Fibroblast of peridontal ligament (primary cell): ENCODE data around the gene EXTL1.

ENCODE experiments used
- DNase-seq: peaks from one replicate; pipeline ENCODE4 v3.0.0-alpha.2; 2010; ENCODE audit errors: extremely low read depth

The EXTL1 gene

DNA sequence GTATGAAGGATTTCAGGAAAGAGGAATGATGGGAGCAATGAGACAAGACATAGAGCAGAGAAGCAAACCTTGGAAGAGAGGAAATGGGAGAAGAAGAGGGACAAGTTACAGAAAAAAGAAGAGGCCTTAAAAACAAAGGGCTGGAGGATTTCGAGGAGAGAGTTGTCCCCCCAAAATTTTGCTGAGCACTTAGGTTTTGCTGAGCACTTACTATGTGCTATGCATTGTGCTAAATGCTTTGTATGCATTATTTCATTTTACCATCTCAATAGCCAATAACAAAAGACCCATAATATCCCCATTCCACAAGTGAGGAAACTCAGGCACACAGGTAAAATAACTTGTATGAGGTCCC lies 48.3 kb downstream of the EXTL1 start:
- no peak for DNase-seq

DNA sequence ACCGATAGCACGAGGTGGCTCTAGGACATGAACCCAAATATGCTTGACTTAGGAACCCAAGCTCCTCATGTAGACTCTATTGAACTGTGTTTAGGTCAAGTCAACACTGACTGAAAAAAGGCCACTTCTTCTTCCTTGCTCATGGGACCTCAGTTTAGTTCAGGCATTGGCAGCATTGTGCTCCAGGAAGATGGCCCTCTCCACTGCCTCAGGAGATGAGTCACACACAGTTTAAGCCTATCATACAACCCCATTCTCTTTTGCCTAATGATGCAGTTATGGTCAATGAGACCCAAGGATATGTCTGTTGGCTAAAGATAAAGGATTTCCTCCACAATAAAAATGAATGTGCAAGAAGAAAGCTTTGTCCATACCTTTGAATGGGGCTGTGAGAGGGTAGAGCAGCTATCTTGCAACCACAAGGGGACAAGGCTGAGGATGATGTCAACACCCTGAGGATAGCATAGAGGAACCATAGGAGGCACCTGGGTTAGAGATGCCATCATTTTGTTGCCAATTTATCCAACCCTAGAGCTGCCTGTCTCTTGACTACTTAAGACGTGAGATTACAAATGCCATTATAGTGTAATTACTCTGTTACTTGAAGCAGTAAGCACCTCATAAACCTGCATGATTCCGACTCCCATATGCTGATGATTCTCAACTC lies 48.9 kb downstream of the EXTL1 start:
- DNase-seq: no peak

DNA sequence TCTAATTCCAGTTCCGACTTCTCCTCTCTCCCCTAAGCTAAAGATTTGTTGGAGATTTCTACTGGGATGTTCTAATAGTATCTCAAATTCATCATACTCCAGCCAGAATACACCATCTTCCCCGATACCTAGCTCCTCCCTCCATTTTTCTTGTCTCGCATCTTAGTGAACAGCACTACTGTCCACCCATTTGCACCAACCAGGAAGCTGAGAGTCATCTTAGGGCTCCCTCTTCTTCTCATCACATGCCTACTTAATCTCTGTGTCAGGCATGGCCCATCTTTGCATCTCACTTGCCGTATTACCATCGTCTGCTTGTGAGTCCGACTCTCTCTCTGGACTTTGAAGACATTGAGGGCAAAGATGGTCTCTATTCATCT lies 49.4 kb downstream of the EXTL1 start:
- DNase-seq: no peak

DNA sequence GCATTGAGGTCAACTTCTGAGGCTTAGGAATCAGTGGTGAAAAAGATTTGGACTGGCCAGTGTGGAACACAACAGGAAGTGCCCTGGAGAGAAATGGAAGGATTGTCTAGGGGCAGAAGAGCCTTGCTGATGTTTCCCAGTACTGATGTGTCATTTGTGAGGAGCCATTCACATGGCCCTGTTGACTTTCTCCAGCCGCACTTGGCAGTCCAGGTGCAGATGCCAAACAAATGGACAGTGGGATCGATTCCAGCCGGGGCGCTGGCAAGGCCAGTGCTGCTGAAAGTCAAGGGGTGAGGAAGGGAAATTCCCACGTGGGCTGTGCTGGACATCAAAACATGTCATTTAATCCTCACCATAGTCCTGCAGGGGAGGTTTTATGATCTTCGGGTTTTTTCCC lies 50.7 kb downstream of the EXTL1 start:
- no peak for DNase-seq

DNA sequence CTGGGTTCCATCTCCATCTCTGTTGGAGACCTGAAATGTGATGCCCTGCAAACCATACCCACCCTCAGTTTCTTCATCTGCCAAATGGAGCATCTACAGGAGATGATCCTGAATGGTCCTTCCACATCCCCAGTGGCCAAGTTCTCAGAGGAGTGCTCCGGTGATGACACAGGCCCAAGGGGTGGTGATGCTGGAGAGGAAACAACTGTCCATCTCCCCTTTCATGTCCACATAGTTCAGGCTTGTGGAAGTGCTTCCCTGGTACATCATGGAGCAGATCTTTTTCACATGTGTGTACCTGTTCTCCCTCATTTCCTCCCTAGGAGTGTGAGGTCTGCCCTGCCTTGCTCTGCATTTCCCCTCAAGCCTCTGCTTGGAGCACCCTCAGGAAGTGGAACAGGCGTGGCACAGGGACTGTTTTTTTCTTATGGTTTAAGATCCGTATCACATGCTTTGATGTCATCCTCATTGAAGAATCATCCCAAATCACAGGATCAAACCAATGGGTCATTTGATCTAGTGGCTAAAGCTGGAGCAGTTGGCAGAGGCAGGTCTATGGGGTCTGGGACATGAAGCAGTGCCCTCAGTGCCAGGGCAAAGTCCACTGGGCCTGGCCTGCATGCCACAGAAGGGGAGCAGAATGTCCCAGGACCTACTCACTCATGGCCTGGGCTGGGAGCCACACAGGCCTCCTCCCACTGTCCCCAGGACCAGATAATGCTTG lies 54.0 kb downstream of the EXTL1 start:
- no peak for DNase-seq

DNA sequence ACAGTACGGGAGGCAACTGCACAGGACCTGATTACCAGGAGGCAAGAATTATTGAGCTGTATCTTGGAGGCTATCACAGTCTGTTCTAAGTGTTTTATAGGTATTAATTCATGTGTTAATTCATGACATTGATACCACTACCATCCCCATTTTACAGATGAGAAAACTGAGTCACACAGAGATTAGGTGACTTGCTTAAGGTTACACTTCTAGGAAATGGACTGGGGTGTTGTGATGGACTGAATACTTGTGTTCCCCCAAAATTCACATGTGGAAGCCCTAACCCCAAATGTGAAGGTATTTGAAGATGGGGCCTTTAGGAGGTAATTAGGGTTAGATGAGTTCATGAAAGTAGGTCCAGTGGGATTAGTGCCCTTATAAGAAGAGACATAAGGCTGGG lies 55.9 kb downstream of the EXTL1 start:
- DNase-seq: no peak

DNA sequence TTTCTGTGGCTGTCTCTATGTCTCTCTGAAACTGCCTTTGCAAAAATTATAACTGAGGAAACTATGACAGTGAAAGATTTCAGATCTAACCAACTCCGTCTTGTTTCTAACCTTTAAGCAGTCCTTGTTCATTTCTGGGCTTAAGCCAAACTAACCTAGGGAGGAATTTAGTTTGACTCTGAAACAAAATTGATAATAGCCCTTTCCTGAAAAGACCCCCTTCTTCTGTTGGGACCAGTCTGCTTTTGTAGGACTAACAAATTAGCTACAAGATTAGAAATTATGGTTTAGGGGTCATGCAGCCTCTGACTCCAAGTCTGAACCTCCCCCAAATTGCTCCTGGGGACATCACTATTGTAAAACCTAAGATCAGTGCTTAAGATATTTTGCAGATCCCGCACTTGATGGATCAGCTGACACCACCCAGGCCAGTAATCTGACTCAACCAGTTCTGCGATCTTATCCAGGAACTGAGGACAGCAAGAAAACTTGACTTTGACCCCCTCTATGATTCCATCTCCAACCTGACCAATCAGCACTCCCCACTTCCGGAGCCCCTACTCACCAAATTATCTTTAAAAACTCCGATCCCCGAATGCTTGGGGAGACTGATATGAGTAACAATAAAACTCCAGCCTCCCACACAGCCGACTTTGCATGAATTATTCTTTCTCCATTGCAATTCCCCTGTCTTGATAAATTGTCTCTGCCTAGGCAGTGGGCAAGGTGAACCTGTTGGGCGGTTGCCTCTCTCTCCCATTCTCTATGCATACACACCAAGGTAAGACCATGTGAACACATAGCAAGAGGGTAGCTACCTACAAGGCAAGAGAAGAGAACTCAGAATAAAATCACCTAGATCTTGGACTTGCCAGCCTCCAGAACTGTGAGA lies 57.0 kb downstream of the EXTL1 start:
- DNase-seq: no peak

DNA sequence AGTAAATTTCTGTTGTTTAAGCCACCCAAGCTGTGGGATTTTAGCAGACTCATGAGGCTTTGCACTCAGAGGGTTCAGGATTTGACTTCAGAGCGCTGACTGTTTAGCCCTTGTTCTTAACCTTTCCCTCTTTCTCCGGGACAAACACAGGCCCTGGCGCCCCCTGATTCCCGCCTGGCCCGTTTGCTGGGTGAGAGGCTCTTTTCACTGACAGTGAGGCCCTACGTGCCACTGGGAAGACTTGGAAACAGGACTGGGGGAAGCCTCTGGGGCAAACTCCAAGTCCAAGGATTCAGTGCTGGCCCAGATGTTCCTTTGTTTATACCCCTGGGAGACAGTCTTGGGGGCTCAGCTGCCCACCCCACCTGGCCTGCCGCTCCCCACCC lies 57.6 kb downstream of the EXTL1 start:
- DNase-seq: no peak

DNA sequence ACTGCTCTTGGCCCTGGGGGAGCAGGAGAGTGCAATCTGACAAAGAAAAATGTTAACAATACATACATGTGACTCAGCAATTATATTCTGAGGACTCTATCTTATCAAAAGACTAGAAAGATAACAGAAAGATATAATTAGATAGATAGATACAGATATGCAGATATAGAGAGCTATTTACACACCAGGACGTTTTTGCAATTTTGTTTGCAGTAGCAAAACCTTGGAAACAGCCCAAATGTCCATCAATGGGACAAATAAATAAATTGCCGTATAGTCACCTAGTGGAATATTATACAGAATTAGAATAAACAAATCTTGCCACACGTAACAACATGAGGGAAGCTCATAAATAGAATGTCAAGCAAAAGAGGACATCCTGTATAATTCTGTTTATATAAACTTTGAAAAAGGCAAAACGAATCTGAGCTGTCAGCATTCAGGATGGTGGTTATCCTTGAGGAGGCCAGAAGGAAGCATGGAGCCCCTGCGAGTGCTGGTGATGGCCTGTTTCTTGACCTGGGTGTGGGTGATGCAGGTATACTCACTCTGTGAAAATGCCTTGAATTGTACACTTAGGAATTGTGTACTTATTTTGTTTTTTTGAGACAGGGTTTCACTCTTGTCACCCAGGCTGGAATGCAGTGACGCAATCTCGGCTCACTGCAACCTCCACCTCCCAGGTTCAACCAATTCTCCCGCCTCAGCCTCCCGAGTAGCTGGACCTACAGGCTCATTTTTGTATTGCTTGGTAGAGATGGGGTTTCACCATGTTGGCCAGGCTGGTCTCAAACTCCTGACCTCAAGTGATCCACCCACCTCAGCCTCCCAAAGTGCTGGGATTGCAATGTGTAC lies 58.6 kb downstream of the EXTL1 start:
- no peak for DNase-seq

DNA sequence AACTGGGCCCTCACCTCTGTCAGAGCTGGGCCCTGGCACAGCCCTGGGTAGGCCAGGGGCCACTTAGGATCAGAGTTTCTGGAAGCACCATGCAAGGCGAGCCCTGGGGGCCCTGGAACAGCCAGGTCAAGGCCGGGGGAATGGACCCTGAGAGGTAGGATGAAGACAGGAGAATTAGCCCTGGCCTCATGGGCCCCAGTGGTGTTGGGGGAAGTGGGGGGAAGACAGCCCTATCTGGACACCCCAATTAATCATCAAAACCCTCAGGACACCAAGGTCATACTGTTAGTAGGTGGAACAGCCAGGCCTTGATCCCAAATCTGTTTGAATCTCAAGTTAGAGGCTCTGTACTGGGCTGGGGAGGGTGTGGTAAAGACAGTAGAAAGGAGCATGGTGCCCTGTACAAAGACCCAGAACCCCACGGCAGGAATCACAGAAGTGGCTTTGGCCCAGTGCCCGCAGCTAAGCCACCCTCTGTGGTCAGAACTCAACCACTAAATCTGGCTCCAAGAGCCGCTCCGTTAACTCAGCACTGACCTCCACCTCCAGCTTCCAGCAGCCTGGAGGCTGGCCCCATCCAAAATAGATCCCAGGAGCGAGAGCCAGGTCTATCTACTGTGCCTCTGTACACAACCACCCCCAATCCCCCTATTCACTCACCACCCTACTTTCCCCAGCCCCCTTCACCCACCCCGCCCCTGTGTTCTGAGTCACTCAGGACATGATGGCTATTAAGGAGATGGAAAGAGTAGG lies 59.9 kb downstream of the EXTL1 start:
- DNase-seq: no peak

DNA sequence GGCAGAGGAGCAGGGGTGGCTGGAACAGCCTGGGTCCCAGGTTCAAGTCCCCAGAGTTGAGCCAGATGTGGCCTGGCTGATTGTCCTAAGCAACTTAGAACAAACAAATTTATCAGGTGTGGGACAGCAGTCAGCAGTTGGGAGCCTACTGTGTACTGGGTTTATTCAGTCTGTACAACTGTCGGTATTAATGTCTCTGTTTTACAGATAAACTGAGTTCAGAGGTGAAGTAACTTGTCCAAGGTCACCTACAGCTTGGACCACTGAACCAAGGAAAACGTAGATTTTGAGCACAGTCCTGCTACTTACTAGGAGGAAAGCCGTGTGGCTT lies 60.4 kb downstream of the EXTL1 start:
- no peak for DNase-seq

DNA sequence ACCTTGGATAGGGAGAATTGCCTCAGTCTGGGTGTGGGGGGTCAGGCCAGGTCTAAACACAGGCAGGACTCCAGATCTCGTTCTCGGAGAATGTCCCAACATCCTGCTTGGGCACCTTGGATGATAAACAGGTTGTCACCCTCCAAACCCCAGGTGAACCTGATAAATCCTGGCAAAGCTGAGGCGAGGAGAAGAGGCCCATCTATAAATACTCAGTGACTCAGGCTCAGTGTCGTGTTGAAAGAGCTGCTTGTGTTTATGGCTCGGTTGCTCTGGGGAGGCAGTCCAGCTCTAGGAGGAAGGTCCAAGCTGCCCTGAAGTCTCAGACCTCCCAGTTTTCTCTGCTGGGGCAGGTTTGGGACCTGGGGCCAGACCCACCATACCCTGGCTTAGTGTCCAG lies 61.6 kb downstream of the EXTL1 start:
- DNase-seq: no peak

DNA sequence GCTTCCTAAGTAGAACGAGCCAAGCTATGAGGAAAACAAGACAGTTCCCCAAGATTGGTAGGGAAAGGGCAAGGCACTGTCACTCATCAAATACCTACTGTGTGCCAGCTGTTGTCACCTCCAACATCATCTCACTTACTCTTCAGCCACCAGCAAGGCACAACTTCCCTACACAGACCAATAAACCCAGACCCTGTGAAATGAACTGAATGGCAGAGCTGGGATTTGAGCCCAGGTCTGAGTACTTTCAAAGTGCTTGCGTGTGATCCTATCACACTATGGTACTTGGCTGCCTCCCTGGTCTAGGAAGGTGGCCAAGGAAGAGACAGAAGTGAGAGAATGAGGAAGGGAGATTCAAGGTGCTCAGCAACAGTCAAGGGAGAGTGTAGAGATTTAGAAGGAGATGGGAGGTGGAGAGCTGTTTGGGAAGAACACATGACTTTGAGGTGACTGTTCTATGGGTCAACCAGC lies 62.6 kb downstream of the EXTL1 start:
- no peak for DNase-seq

DNA sequence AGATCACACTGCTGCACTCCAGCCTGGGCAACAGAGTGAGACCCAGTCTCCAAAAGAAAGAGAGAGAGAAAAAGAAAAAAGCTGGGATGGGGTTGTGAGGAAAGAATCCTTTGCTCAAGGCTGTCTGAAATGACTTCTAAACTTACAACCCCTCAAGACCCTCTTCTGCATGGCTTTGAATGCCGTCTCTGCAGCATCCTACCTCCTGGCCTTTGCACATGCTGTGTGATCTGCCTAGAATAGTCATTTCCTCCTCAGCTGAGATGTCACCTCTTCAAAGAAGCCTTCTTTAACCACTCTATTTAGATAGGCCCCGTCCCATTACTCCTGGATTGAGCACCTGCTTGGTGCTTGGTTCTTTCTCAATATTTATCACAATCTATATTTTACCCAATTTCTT lies 63.3 kb downstream of the EXTL1 start:
- DNase-seq: no peak
